Hepatocyte (in vitro differentiated cells): Measurements from ENCODE around the gene ZDHHC12.

Experiments
- CTCF ChIP-seq: fragments of 200-600 bp; sonication (generic); IDR thresholded peaks from 2 replicates; pipeline ENCODE4 v1.5.1; 2016; ENCODE audit warnings: antibody characterized with exemption, mild to moderate bottlenecking; ENCODE audit not compliant: poor library complexity
- EZH2 ChIP-seq: fragments of 200-600 bp; sonication (generic); IDR thresholded peaks from 2 replicates; pipeline ENCODE4 v1.6.1; 2016; ENCODE audit warnings: antibody characterized with exemption, mild to moderate bottlenecking, borderline replicate concordance
- EZH2phosphoT487 ChIP-seq: fragments of 200-600 bp; sonication (generic); IDR thresholded peaks from one replicate; pipeline ENCODE4 v1.6.1; 2018; ENCODE audit warnings: antibody characterized with exemption, mild to moderate bottlenecking, low read depth, moderate library complexity; ENCODE audit not compliant: unreplicated experiment, severe bottlenecking

- TF ChIP-seq CTCF = no peak
- TF ChIP-seq EZH2 = no peak
- TF ChIP-seq EZH2phosphoT487 = no peak
These were observed 46.1 kb downstream of the ZDHHC12 start for GRCh38 chr9:128677794-128678193.
